HG02938 (cell line): Measurements from ENCODE around the gene CSMD2.

Experiments used
- ATAC-seq: cut with Tn5 transposase; IDR thresholded peaks from one replicate; pipeline ENCODE4 v1.9.1; 2021; ENCODE audit warnings: mild to moderate bottlenecking, moderate library complexity; ENCODE audit not compliant: unreplicated experiment

The CSMD2 gene

DNA sequence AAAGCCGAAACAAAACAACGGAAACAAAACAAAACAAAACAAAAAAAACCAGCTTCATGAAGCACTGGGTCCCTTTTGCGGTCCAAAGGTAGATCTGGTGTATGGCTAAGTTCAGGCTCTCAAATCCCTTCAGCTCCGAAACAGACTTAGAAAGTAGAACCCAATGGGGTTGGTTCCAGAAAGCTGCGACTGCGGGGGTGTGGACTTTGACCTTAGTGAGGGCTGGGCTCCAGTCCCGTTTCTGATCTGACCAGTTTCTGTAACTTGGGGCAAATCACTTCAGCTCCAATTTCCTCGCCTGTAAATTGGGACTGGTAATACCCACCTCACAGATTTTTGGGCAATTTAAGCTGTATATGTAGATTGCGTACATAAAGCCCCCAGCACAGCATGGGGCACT lies 587.4 kb downstream of the CSMD2 start:
- no peak for ATAC-seq

GRCh38 chr1:33576821-33577599 lies 588.0 kb downstream of the CSMD2 start:
- ATAC-seq: no peak

DNA sequence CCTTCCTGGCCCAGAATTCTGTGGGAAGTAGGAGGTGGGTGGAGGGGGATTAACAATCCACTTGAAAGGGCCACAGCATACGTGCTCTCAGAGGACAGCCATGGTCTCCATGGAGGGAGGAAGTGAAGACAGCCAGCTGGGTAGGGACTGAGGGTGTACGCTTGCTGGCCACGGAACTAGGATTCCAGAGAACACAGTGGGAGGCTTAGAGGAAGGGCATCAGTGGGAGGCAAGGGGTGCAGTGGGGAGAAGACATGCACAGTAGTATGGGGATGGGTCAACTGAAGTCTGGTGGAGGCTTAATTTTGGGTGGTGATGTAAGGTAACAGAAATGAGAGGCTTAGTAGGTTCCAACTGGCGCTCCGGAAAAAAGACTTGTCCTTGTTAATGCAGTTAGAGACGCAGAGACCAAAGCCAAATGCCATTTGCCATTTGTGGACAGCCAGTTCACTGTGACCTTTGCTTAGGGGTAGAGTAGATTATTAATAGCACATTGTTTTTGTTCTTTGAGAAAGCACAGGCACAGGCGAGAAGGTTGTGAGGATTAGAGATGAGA lies 589.6 kb downstream of the CSMD2 start:
- no peak for ATAC-seq

DNA sequence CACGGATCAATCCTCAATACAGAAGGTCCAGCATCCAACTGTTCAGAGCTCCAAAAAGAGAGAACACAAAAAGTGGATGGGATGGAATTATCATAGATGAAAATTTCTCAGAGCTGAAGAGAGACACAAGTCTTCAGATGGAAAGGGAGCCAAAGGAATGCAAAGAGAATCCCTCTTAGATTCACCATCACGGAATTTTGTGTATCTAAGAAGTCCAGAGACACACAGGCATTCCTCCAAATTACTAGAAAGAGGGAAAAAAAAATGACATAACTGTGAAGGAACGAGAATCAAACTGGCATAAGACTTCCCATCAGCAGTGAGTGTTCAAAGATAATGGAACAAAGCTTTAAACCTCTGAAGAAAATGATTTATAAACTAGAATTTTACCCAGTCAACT lies 591.4 kb downstream of the CSMD2 start:
- ATAC-seq: no peak

DNA sequence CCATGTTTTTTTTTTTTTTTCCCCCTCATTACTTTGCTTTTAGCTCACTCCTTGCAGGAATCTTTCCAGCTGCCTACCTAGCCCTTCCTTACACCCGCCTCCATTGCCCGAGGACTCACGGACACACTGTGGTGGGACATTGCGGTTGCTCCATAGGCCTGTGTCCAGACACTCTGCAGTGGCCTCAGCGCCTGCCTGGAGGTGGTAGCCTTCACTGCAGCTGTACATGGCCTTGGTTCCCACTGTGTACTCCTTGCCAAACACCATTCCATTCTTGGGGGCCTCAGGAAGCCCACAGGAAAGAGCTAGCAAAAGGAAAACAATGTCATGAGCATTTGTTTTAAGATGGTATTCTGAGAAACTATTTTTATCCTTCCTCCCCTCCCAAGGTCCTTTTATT lies 592.6 kb downstream of the CSMD2 start:
- no peak for ATAC-seq

DNA sequence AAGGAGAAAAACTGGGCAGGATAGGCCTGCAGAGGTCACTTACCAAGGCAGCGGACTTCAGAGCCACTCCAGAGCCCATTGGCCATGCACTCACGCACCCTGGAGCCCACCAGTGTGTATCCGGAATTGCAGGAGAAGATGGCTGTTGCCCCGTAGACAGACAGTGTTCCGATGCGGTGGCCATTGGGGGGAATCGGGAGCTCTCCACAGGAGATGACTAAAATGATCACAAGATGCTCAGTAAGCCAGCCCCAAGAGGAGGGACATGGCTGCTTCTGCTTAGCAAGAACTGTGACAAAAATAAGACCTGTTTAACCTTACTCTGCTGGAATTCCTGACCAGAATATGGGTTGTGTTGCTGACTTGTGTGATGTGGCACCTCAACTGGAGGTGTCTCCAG lies 595.7 kb downstream of the CSMD2 start:
- no peak for ATAC-seq

- ATAC-seq: no peak
Observed at GRCh38 chr1:33563699-33564098, 601.3 kb downstream of the CSMD2 start.

GRCh38 chr1:33562563-33562962 lies 602.5 kb downstream of the CSMD2 start:
- no peak for ATAC-seq

- ATAC-seq: no peak
Observed at GRCh38 chr1:33561576-33561975, 603.5 kb downstream of the CSMD2 start.

DNA sequence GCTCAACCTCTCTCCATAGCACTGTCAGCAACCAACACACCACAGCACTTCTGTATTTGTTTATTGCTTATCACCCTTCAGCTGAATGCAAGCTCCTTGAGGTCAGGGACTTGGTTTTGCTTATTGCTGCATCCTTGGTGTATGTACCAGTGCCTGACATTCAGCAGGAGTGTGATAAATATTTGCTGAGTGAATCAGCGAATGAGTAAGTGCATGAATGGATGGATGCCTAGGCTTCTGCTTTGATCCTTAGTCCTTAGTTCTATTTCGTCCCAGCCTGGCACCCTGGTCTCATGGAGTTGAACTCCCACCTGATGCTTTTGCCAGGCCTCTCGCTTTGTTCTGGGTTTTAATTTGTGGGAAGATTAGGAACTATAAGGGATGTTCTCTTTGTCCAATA lies 604.4 kb downstream of the CSMD2 start:
- no peak for ATAC-seq

GRCh38 chr1:33548721-33549120 lies 616.3 kb downstream of the CSMD2 start:
- ATAC-seq: no peak

- ATAC-seq: no peak
Observed at GRCh38 chr1:33548319-33548718, 616.7 kb downstream of the CSMD2 start.

DNA sequence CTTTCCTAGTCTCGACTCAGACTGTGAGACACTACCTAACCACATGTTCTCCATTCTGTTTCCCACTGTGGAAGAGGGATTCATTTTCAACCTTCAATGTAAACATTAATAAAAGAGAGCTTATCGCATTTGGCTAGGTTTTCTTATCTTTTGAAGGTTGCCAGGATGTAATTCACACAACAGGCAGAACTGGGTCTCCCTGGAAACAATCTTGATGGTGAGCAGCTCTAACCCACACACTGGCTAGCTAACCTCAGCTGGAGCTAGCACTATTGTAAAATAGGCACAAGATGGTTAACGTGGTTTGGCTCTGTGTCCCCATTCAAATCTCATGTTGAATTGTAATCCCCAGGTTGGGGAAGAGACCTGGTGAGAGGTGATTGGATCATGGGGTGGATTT lies 617.5 kb downstream of the CSMD2 start:
- no peak for ATAC-seq

DNA sequence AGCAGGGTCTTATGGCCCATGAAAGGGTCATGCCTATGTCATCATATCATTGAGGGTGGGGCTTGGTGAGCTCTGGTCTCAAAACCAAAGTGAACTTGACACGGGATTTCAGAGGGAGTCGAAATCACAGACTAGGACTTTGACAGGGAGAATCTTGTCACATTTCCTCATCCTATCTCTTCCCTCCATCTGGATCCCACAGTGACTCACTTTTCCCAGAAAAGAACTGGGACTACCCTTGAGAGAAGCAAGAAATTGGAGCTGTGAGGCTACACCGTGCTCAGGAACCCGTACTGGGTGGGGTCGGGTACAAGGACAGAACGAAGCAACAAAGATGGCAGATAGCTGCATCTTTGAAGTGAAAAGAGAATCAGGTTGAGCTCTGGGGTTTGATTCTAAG lies 623.1 kb downstream of the CSMD2 start:
- no peak for ATAC-seq

GRCh38 chr1:33537885-33538284 lies 627.1 kb downstream of the CSMD2 start:
- ATAC-seq: no peak

DNA sequence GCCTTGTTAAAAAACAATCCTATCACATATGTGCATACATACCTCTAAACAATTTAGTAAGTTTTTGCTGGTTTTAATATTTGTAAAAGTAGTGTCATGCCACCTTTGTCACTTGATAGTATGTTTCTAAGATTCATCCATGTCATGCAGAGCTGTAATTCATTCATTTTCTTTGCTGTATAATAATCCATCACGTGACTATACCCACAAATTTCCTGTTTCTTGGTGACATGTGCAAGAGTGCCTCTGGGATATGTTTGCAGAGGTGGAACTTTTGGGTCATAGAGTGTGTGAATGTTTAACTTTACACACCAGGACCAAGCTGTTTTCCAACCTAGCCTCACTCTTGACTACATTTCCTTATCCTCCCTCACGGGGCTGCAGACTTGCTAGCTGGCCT lies 629.7 kb downstream of the CSMD2 start:
- ATAC-seq: no peak

DNA sequence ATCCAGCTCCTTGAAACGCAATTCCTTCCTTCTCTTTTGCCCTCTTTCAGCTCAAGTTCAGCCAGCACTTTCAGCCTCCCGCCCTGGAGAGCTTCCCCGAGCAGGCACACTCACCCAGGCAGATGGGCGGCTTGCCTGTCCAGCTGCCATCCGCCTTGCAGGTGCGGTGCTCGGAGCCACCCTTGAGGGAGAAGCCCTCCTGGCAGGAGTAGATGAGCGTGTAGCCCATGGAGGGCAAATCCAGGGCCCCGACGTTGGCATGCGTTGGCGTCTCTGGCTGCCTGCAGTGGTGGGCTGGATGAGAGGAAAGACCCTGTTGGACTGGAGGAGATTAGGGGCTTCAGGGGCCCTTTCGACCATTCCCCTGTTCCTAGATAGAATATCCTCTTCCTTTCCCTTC lies 632.1 kb downstream of the CSMD2 start:
- ATAC-seq: no peak

DNA sequence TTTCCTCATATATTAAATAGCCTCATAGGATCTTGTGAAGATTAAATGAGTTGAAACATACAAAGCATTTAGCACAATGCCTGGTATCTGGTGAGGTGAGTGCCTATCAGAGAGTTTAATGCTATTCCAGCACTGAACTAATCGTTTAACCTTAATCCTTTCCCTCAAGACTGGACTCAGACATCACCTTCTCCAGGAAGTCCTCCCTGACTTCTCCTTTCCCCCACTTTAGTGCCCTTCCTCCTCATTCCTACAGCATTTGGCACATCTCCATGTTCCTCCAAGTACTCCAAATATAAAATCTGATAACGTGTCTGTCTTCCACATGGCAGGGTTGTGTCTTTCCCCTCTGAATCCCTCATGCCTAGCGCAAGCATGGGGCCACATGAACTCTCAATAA lies 632.8 kb downstream of the CSMD2 start:
- no peak for ATAC-seq

DNA sequence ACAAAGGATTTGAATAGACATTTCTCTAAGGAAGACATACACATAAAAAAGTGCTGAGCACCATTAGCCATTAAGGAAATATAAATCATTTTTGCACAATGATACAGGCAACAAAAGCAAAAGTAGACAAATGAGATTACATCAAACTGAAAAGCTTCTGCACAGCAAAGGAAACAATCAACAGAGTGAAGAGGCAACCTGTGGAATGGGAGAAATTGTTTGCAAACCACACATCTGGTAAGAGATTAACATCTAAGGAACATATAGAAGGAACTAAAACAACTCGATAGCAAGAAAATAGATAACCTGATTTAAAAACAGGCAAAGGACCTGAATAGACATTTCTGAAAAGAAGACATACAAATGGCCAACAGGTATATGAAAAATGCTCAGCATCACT lies 635.1 kb downstream of the CSMD2 start:
- ATAC-seq: no peak

- ATAC-seq: no peak
Observed at GRCh38 chr1:33527934-33528333, 637.1 kb downstream of the CSMD2 start.

- ATAC-seq: no peak
Observed at GRCh38 chr1:33524586-33524985, 640.4 kb downstream of the CSMD2 start.

DNA sequence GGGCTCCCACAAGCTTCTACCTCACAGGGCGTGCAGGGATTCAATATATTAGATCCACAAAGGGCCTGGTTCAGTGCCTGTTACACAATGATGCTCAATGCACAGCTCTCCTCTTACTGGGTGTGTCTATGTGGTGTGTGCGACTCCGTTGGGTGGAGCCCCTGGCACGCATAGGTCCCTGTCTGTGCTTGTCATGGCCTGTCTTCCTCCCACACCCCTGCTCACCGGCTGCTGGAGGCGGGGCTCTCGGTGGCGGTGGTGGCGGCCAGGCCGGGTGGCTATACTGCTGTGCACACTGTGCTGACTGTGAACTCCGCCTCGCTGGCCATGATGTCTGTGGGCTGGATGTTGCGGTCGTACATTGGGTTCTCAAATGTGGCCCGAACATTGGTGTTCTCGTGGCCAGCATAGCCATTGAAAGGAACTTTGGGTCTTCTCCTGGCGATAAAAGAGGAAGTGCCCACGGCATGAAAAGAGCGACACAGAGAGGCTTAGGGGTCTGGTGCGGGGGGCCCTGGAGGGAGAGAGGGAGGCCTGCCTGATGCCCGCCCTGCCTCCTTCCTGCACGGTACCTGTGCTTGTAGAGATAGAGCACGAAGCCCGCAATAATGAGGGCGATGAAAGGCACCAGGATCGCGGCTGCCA lies 645.7 kb downstream of the CSMD2 start:
- no peak for ATAC-seq
